Measurements from ENCODE around the gene KIZ.

DNA sequence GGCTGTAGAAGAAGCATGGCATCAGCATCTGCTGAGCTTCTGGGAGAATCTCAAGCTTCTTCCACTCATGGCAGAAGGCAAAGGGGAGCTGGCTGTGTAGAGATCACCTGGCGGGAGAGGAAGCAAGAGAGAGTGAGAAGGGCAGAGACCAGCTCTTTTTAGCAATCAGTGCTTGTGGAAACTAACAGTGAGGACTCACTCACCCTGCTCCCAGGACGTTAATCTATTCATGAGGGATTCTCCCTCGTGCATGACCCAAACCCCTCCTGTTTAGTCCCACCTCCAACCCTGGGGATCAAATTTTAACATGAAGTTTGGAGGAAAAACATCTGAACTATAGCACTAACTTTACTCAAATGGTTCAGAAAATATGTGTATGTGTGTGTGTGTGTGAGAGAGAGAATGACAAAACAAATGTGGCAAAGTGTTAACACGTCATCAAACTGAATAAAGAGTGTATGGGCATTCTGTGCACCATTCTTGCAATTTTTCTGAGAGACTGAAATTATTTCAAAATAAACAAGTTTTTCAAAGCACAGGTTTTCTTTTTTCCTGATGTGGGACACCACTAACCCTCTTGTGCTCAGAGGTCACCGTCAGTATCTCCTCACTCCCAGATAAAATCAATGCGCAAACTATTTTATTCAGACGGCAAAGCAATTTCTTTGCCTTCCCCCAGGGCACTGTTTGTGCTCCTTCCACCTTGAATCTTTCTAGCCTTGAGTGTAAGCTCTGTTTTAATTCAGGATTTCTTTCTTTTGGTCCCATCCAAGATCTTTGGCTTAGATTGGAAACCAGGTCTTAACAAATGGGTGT is 154.0 kb downstream of the KIZ start:
- TF ChIP-seq POLR2A (IDR thresholded peaks at IDR 0.05) (no peak), EP300 (IDR thresholded peaks at IDR 0.05) (no peak)
- TF ChIP-seq, protein P1, sequence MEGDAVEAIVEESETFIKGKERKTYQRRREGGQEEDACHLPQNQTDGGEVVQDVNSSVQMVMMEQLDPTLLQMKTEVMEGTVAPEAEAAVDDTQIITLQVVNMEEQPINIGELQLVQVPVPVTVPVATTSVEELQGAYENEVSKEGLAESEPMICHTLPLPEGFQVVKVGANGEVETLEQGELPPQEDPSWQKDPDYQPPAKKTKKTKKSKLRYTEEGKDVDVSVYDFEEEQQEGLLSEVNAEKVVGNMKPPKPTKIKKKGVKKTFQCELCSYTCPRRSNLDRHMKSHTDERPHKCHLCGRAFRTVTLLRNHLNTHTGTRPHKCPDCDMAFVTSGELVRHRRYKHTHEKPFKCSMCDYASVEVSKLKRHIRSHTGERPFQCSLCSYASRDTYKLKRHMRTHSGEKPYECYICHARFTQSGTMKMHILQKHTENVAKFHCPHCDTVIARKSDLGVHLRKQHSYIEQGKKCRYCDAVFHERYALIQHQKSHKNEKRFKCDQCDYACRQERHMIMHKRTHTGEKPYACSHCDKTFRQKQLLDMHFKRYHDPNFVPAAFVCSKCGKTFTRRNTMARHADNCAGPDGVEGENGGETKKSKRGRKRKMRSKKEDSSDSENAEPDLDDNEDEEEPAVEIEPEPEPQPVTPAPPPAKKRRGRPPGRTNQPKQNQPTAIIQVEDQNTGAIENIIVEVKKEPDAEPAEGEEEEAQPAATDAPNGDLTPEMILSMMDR (IDR thresholded peaks at IDR 0.05) = no peak

Data from sigmoid colon (tissue), 4 donors.